ENCODE measurements around the gene TMCC3. TPM values are rescaled to one million over a fixed set of nuclear protein-coding genes. Genes with fewer than 3 reads are reported as not detected.
"Not testable (repeated sequence)": the region's sequence is repeated elsewhere in the genome, so short reads cannot be mapped to it uniquely, and the experiment has no call there.

Gene TMCC3
- polyA plus RNA-seq, 10 donors = 14.0 to 27.2 (median 21.8) TPM

DNA sequence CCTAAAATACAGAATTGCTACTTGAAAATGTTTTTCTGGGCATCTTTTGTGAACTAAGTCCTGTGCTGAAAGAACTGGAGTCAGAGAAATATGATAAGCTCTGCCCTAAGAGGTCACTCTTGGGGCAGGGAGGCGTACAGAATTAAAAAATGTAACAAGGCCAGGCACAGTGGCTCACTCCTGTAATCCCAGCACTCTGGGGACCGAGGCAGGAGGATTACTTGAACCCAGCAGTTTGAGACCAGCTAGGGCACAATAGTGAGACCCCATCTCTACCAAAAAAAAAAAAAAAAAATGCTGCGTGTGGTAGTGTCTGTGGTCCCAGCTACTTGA is 46.0 kb downstream of the TMCC3 start:
- DNase-seq = no peak

DNA sequence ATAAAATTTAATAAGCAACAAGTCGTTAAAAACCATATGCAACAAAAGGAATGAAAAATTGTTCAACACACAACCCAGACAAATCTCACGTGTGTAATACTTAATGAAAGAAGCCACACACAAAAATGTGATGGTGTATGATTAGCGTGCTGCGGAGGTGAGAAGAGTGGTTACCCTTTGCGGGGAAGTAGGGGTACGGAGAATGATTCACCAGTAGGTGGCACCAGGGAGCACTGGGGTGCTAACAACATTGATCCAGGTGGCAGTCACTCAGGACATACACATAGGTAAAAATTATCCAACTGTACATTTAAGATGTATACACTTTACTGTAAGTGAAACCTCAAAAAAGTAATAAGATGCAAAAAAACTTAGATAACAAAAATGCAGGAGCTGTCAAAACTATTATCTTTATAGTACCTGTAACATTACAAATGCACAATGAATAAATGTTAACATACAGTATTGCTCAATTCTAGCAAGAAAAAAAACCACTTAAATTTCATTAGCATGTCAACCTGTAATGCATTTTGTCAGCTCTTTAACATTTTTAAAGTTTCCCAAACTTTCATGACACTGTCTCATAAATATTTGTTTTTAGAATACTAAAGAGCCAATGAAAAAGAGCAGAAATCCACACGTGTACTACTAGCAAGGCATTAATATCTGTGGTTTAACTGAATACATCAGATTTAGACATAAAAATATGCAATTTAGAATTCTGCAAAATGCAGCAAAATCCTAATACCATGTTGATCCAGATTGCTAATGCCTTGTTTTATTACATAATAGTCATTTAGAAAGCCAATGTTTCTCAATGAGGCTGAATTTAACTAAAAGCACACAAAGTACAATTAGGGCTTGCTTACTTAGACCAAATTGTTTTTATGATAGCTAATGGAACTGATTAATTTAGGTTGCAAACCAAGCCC is 46.7 kb downstream of the TMCC3 start:
- DNase-seq = no peak

DNA sequence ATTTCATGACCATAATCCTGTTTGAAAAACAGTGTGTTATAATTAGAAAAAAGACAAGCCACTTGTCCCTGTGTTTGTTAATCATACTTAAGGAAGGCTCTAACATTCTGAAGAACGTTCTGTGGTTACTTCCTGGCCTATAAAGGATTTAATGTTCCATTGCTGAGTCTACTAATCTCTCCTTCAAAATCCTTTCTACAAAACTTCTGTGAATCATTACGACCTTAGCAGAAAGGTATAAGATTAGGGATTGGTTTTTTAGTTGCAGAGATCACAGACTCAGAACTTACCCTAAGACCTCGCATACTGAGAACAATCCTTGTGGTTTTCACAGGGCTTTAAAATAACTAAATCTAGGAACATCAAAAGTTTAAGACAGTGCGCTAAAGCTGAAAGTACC is 48.3 kb downstream of the TMCC3 start:
- no peak for DNase-seq

DNA sequence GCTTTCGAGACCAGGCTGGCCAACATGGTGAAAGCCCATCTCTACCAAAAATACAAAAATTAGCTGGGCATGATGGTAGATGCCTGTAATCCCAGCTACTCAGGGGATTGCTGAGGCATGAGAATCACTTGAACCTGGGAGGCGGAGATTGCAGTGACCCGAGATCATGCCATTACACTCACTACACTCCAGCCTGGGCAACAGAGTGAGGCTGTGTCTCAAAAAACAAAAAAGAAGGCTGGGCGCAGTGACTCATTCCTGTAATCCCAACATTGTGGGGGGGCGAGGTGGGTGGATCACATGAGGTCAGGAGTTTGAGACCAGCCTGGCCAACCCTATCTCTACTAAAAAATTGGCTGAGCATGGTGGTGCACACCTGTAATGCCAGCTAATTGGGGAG is 49.0 kb downstream of the TMCC3 start:
- not testable (repeated sequence) for DNase-seq

DNA sequence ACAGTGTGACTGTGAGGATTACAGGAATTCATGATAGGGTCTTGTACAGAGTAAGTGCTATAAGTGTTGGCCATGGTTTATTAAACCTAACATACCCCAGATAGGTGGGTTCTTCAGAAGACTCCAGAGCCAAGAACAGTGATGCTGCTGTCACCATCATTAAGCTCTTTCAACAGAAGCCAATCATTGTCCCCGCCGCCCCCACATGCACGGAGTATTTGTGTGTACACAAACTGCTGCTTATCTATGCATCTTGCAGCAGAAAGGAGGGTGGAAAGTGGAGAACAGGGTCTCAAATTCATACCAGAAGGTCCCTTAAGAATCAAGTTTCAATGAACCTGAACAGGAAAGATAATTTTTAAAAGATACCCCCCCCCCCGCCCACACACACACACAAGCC is 51.2 kb downstream of the TMCC3 start:
- no peak for DNase-seq

DNA sequence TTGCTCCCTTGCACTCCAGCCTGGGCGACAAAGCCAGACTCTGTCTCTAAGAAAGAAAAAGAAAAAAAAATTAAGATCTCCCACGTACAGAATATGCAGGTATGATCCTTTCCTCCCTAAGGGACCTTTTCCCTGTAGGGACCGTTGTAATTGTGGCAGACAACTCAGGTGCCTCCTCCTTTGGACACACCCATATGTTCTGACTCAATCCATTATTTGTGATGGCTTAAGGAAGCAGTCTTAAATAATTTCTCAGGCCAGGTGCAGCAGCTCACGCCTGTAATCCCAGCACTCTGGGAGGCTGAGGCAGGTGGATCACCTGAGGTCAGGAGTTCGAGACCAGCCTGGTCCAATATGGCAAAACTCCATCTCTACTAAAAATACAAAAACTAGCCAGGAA is 53.1 kb downstream of the TMCC3 start:
- DNase-seq = no peak

DNA sequence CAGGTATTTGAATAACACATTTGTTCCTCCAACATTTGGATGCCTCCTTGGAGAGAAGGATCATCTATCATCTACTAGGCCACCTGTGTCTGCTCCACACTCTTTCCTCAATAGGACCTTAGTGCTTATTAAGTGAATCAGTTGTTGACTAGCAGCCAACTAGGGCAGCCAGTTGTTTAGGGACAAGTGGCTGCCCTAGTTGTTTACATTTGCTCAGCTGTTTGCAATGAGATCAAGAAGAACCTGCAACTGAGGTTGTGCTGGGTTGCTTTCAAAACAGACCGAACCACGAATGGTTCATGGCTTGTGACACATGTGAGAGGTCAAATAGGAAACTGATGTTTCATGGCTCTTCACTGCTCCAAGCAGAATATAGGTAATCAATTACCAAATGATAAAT is 53.8 kb downstream of the TMCC3 start:
- DNase-seq = peak; percentile 40 to 65 (median 42)

DNA sequence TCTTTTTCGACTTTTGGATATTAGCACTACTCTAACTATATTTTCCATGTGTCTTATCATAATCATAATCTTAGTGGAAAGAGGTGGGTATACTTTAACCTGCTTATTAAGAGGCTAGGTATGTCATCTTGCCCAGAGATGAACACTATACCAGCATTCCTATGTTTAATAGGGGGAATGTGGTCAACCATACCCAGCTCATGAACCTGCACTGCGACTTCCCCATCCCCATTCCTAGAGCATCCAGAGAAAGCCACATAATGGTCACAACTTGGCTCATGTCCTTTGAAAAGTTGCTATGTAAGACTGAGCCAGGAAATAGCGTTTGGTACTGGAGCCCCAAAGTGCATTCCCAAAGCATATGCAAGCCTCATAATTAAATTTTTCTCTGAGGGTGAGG is 55.2 kb downstream of the TMCC3 start:
- no peak for DNase-seq

DNA sequence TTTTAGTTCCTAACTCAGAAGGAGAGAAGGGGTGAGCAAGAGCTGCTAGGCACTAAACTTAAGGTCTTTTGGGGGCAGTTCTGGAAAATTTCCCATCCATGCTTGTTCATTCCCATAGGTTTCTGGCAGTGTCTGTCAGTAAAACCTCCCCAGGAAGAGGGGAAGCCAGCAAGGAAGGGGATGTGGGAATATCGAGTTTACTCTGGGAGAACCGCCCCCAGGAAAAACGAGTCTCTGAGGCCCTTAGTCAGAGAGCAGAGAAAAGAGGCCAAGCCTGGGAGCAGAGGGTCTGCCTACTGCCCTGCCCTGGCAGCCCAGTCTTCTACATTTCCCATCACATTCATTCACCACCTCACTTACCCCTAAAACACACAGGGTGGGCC is 55.9 kb downstream of the TMCC3 start:
- peak in 1 of 3 donors; percentile 26 for DNase-seq

DNA sequence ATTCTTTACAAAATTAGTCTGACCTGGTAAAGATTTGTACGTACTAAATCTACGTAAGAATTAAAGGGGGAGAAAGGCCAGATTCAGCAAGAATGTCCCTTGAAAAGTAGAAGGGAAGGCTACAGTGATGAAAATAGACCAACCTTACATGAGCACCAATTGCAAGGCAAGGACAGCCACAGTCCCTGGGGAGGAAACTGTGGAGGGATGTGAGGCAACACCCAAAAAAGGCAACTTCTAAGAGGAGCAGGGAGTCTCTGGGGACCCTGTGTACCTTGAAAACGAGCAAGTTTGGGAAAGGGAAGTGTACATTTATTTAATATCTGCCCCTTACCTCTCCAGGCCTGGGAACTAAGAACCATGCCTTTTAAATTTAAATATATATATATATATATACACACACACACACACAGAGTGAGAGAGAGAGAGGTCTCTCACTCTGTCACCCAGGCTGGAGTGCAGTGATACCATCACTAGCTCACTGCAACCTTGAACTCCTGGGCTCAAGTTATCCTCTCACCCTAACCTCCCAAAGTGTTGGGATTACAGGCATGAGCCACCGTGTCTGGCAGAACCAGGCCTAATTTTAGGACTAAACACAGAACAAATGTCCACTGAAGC is 56.4 kb downstream of the TMCC3 start:
- no peak for DNase-seq

DNA sequence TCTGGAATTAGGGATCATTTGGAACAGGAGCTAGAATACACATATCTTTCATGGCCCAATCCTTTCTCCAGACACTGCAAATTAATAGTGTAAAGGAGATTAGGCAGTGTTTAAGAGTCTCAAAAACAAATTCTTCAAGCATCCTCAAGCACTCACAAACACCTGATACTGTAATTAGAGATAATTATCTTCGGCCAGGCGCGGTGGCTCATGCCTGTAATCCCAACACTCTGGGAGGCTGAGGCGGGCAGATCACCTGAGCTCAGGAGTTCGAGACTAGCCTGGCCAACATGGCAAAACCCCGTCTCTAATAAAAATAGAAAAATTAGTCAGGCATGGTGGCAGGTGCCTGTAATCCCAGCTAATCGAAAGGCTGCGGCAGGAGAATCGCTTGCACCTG is 57.6 kb downstream of the TMCC3 start:
- not testable (repeated sequence) for DNase-seq

DNA sequence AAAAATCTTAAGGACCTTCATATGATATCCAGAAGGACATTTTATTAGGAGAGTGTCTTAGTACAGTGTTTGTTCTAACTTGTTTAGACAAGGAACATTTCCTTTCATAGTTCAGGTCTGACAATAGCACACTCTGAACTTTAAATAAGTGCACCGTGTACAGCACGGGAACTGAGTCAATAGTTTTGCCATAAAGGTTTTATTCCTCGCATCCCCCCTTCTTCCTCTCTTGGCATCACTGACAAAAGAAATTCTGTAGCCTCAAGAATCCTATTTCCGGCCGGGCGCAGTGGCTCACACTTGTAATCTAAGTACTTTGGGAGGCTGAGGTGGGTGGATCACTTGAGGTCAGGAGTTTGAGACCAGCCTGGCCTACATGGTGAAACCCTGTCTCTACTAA is 58.3 kb downstream of the TMCC3 start:
- no peak for DNase-seq

DNA sequence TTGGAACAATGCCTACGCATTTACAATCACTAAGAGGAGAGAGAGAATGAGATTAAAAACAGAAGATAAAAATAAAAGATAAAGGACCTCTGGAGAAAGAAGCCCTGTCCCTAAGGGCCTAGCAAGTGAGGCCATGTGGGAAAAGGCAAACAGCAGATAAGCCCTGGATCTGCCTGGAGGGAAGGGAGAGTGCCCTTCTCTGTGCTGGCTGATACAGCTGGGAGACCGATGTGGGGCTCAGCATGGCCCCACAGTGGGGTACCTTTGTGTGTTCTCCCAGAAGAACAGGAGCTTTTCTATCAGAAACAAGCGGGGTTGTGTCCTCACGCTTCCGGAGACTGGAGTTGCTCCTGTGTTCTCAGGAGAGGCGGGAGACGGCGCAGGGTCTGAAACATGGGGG is 59.9 kb downstream of the TMCC3 start:
- no peak for DNase-seq

DNA sequence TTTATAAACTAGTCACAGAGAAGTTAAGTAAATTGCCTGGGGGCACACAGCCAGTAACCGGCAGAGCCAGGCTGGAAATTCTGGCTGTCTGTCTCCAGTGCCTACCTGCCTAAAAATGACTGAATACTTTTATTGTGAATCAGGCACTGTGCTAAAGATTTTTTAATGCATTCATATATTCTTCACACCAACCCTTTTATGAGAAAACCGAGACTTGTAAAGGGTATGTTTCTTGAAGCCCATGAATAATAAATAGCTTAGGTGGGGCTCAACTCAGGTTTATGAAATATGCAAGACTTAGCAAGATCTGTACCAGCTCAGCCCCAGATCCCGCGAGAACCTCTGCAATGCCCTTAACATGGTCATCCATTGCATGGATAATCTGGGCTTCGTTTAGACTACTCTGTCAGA is 60.8 kb downstream of the TMCC3 start:
- DNase-seq = no peak

DNA sequence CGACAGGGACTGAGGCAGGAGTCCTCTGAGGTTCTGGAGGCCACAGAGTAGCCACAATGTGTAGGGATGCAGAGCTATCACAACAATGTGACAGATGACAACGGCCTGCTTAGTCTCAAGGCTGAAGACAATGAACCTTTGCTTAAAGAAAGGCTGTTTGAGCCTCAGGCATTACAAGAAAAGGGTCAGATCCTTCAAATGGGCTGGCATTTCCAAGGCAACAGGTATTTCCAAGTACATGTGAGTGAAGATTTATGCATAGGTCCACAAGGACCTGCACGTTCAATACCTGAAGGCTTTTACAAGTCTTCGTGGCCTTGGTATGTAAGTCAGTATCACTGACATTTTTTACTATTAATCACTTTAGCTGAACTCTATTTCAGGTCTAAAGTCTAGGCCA is 62.0 kb downstream of the TMCC3 start:
- DNase-seq = no peak

DNA sequence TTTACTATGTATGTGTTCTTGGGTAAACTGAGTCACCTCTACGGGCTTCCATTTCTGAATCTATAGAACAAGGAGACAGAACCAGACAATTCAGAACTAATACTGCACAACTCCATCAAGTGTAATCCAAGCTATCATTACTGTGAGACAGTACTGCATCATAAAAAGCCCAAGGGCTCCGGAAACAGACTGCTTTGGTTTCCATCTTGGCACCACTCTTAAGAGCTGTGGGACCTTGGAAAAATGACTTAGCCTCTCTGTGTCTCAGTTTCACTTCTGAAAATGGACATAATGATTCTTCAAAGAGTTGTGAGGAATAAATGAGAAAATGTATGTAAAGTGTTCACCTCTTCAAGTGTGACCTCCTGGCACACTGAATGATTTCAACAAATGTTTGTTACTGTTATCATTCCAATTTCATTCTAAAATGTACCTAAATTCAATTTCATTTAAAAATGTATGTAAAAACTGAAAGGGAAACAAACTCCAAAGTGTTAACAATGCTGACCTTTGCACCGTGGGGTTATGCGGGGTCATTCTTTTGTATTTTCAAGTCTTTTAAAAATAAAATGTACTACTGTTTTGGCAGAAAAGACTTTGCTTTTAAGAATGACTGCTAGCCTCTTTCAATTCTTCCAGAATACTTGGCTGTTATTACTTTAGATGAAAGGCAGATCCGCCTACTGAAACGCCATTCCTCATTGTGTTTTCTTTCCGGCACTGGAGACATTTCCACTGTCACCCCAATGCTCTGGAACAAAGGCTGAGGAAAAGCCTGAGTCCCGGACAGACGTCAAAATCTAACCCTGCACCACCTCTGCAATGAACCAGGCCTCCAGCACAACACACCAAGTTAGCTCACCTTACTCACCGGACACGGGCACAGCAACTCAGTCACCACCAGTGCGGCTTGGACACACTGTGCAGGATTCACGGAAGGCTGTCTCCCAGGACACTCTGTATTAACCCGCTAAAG is 62.8 kb downstream of the TMCC3 start:
- no peak for DNase-seq

DNA sequence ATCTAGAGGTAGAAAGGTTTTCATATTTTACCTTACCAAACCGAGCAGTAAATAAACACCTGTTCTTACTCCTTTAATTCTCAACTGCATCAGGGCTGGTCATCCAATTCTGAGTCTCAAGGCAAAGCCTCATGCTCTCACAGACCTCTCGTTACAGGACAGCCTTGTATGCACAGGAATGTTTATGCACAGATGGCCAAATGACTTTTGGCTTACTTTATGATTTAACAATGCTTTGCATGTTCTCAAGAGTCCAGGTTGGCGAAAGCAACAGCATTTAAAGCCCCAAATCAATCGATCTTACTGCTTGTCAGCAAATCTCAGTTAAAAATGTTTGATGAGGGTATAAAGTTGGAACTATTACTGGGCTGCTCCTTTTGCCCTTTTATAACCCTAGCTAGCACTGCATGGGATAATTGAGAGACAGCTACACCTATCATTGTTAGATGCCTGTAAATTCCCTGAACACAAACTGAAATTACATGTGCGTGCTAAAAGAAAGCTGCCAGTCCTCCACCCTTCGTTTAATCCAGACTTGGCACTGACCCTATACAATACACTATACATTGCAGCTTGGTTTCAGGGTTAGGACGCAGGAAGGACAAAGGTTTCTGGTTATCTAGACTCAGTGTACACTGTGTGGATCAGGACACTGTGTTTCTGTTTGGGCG is 63.6 kb downstream of the TMCC3 start:
- DNase-seq = peak in 1 of 3 donors; percentile 49

DNA sequence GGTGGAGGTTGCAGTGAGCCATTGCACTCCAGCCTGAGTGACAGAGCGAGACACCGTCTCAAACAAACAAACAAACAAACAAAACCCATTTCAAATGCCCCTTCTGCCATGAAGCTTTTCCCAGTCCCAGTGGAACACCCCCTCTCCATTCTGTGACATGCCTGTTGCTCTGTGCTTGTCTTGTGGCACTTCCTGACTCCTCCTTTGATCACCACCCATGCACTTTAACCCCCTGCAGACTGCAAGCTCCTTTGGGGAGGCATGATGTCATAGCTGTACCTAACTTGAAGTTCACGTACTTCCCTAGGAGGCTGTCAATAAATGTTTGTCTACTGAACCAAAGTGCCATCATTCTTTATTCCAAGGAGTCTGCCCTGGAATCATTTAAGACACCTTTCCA is 64.7 kb downstream of the TMCC3 start:
- no peak for DNase-seq

DNA sequence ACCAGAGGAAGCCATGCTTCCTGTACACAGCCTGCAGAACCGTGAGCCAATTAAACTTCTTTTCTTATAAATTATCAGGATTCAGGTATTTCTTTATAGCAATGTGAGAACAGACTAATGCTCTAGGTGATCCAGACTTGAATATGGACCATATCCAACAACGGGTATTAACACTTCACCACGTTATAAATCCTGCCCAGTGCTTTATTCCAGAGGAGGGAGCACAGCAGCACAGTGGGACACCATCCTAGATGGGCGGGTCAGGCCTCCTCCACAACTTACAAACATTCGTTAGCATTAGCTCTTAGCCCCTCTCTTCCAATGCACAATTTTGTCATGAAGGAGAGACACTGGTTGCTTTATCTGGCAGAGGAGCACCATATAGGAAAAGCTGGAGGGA is 66.0 kb downstream of the TMCC3 start:
- no peak for DNase-seq

DNA sequence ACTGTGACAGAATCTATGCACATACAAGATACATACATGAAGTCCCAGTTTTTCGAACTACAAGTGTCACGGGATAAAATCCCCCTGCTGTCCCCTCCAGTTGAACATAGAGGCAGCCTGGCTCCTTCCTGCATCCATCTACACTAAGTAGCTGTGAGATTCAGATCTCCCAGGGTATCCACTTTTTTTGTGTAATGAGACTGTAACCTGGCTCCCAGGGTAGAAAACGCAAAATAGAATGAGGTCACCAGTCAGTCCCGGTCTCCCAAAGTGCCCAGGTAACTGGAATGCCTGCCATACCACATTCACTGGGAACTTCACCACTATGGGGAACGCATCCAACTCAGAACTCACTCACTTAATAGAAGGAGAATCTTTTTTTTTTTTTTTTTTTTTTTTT is 67.8 kb downstream of the TMCC3 start:
- DNase-seq = no peak

DNA sequence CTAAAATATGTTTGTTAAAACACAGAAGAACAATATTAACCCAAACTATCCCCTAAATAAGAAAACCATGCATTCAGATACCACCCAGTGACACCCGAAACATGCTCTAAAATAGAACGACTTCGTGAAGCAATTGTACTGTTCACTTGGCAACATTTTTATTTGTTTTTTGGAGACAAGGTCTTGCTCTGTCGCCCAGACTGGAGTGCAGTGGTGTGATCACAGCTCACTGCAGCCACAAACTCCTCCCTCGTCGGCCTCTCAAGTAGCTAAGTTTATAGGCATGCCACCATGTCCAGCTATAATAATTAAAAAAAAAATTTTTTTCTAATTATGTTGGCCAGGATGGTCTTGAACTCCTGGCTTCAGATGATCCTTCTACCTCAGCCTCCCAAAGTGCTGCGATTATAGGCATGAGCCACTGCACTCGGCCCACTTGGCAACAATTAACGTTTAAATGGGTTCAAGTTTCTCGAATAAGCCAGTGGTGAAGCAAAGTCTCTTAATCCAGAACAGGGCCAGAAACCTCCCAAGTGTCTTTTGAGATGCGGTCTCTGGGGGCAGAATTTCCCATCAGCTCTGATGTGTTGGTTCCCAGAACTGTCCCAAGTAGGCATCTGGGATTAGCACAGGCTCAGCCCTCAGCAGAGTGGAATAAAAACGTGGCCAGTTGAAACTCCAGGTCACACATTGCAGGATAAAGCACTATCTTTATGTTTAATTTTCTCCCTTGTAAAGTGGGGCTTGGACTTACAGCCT is 74.5 kb downstream of the TMCC3 start:
- DNase-seq = no peak
